CD4-positive, CD25-positive, alpha-beta regulatory T cell (primary cell): ENCODE results near the gene MFSD12. TPM values are rescaled to one million over a fixed set of nuclear protein-coding genes. Genes with fewer than 3 reads are reported as not detected.

Source experiments
- ATAC-seq, 2 donors: fragments of 150-1000 bp; cut with Tn5 transposase; one replicate each; pipeline ENCODE4 v1.10.0; 2021; ENCODE audit warnings: low read depth in 2 of 2, moderate number of reproducible peaks in 2 of 2, moderate library complexity in 1 of 2
- DNase-seq, 3 donors: peaks; one replicate each; pipeline versions ENCODE4 v3.0.0 to v3.0.0-alpha.2; 2012 to 2022; ENCODE audit warnings: mixed read lengths in 1 of 3
- H3K27ac ChIP-seq: one replicate; pipeline ENCODE4 v1.7.0; 2013; ENCODE audit warnings: mild to moderate bottlenecking, low read length; ENCODE audit not compliant: insufficient read depth, poor library complexity, severe bottlenecking
- H3K27me3 ChIP-seq: one replicate; pipeline ENCODE4 v1.7.0; 2013; ENCODE audit warnings: low read length; ENCODE audit not compliant: control insufficient read depth, insufficient read depth
- H3K36me3 ChIP-seq: one replicate; pipeline ENCODE4 v1.7.0; 2013; ENCODE audit warnings: mild to moderate bottlenecking, low read length, moderate library complexity; ENCODE audit not compliant: control insufficient read depth, insufficient read depth
- H3K4me1 ChIP-seq: 2 replicates; pipeline ENCODE4 v1.7.0; 2013; ENCODE audit warnings: mild to moderate bottlenecking, low read length; ENCODE audit not compliant: insufficient read depth, control insufficient read depth, poor library complexity, severe bottlenecking
- H3K4me3 ChIP-seq: one replicate; pipeline ENCODE4 v1.7.0; 2013; ENCODE audit warnings: low read depth, mild to moderate bottlenecking, low read length, moderate library complexity
- H3K9me3 ChIP-seq, 2 experiments: 1 replicate in 1 of 2; 2 replicates in 1 of 2; pipeline ENCODE4 v1.7.0; 2013; ENCODE audit warnings: low read length in 2 of 2, mild to moderate bottlenecking in 1 of 2, moderate library complexity in 1 of 2; ENCODE audit not compliant: control insufficient read depth in 2 of 2
- H3K27ac Mint-ChIP-seq, 3 donors: one replicate each; pipeline ENCODE4 v1.8.0; 2020 to 2022; ENCODE audit warnings: mild to moderate bottlenecking in 3 of 3, mixed read lengths in 3 of 3, moderate library complexity in 2 of 3
- H3K27me3 Mint-ChIP-seq: one replicate; pipeline ENCODE4 v1.8.0; 2022; ENCODE audit warnings: mild to moderate bottlenecking, mixed read lengths
- H3K36me3 Mint-ChIP-seq: one replicate; pipeline ENCODE4 v1.8.0; 2020; ENCODE audit warnings: mixed read lengths
- H3K4me1 Mint-ChIP-seq, 4 donors: one replicate each; pipeline ENCODE4 v1.8.0; 2020 to 2022; ENCODE audit warnings: mixed read lengths in 4 of 4, mild to moderate bottlenecking in 1 of 4
- H3K4me3 Mint-ChIP-seq, 4 donors: one replicate each; pipeline ENCODE4 v1.8.0; 2020 to 2022; ENCODE audit warnings: mild to moderate bottlenecking in 4 of 4, mixed read lengths in 4 of 4, moderate library complexity in 3 of 4
- H3K9me3 Mint-ChIP-seq, 7 donors: one replicate each; pipeline ENCODE4 v1.8.0; 2020 to 2022; ENCODE audit warnings: mixed read lengths in 7 of 7, mild to moderate bottlenecking in 3 of 7, moderate library complexity in 2 of 7
- polyA plus RNA-seq, 4 donors: library from polyadenylated mRNA; unstranded; fragments of 300-500 nt; fragmentation: Illumina TruSeq; gene quantifications; one replicate each; pipeline ENCODE4 v1.2.3, GENCODE V29; 2021
- total RNA-seq: library from RNA; stranded (reverse); gene quantifications from one replicate; pipeline ENCODE4 v1.2.3, GENCODE V29; 2022

MFSD12 gene
- total and polyA plus RNA-seq, 5 donors from 2014 or later = 28.5 to 63.8 (median 36.2) TPM

DNA sequence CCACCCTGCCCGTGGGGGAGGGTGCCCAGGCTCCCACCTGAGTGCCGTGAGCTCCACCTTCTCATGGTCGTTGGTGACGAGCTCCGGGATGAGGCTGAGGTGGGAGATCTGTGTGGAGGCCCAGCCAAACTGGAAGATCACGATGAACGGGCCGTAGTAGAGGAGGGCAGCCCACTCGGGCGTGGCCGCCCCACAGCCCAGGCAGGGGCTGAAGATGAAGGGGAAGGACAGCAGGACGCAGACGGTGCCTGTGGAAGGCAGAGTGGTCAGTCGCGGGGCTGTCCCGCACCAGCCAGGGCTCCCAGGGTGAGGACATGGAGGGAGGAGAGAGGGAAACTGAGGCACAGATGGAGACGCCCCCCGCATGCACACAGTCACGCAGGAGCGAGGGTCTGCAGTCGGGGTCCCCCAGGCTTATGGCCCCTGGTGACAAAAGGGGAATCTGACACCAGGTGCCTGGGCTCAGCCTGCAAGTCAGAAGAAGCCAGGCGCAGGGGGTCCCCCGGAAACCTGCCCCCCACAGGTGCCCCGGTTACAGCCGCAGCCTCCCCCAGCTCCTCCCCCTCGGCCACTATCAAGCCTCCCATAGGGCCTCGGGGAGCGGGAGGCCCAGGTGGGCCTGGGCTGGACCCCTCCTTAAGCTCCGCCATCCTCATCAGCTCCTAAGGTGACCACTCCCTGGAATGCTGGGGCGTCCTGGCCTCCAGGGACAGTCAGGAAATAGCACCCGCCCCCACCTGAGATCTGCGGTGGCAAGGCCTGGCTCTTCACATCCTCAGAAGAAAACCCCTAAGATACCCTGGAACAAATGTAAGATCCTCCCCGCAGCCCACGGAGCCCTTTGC, 6.2 kb downstream of the MFSD12 start:
- H3K4me1 ChIP-seq = peaks cover 40% of the 10 kb centered on the region
- Mint-ChIP-seq H3K9me3 (no peaks in the 10 kb centered on the region), H3K4me1 (peaks cover 0 to 39% (median 20%) of the 10 kb centered on the region in 4 donors), H3K36me3 (no peaks in the 10 kb centered on the region), H3K4me3 (peak overlapping the region; percentile 5 to 76 (median 16)), H3K27me3 (no peaks in the 10 kb centered on the region), H3K27ac (peak overlapping the region; percentile 44 to 80 (median 55))
- no peak overlapping the region for H3K27ac ChIP-seq
- H3K36me3 ChIP-seq = peaks cover 8% of the 10 kb centered on the region
- DNase-seq (no peak), ATAC-seq (no peak)
- no peaks in the 10 kb centered on the region for H3K27me3 ChIP-seq
- H3K9me3 ChIP-seq = no peaks in the 10 kb centered on the region
- no peak overlapping the region for H3K4me3 ChIP-seq

DNA sequence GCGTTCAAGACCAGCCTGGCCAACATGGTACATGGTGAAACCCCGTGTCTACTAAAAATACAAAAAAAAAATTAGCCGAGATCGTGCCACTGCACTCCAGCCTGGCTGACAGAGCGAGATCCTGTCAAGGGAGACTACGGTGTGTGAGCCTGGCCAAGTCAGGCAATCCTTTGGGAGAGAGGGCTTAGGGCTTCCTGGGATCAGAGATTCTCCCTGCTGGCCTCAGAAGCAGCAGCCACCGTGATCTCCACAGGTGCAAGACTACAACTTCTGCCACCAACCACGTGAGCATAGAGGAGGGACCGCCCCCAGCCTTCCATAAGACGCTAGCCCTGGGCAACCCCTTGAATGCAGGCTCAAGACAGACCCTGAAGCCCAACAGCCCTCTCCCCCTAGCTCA, 7.6 kb downstream of the MFSD12 start:
- Histone ChIP-seq H3K27me3 (no peaks in the 10 kb centered on the region), H3K4me3 (no peak overlapping the region), H3K36me3 (peaks cover 11% of the 10 kb centered on the region), H3K27ac (no peak overlapping the region), H3K9me3 (no peaks in the 10 kb centered on the region), H3K4me1 (peaks cover 27% of the 10 kb centered on the region)
- Mint-ChIP-seq H3K4me1 (peaks cover 0 to 35% (median 11%) of the 10 kb centered on the region in 4 donors), H3K4me3 (no peak overlapping the region), H3K9me3 (no peaks in the 10 kb centered on the region), H3K27ac (no peak overlapping the region), H3K27me3 (no peaks in the 10 kb centered on the region), H3K36me3 (peaks cover 4% of the 10 kb centered on the region)
- DNase-seq = no peak
- no peak for ATAC-seq

DNA sequence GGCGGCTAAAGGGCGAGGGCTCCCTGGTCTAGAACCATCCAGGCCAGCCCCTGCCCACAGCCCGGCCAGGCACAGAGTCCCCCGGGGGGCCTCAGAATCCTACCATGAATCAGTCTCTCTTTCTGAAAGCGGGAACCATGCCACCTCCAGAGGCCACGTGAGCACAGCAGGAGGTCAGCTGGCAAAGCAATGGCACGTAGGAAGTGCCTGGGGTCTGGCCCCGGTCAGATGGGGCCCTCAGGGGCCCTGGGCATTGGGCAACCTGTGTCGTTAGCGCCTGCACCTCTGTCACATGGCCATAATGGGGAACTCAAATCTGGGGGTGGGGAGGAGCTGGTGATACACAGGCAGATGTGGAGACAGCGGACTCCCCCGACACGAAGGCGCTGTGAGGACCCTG, 8.8 kb downstream of the MFSD12 start:
- H3K36me3 Mint-ChIP-seq = peaks cover 4% of the 10 kb centered on the region
- H3K4me1 ChIP-seq = peaks cover 16% of the 10 kb centered on the region
- H3K4me3 ChIP-seq = no peak overlapping the region
- no peak for DNase-seq
- peaks cover 0 to 26% (median 6%) of the 10 kb centered on the region in 4 donors for H3K4me1 Mint-ChIP-seq
- H3K27ac Mint-ChIP-seq = no peak overlapping the region
- no peaks in the 10 kb centered on the region for H3K27me3 ChIP-seq
- peak overlapping the region in 1 of 4 donors; percentile 13 for H3K4me3 Mint-ChIP-seq
- H3K9me3 Mint-ChIP-seq = no peaks in the 10 kb centered on the region
- no peaks in the 10 kb centered on the region for H3K9me3 ChIP-seq
- H3K27me3 Mint-ChIP-seq = no peaks in the 10 kb centered on the region
- no peak overlapping the region for H3K27ac ChIP-seq
- peak in 1 of 2 donors; percentile 4 for ATAC-seq
- H3K36me3 ChIP-seq = peaks cover 11% of the 10 kb centered on the region

DNA sequence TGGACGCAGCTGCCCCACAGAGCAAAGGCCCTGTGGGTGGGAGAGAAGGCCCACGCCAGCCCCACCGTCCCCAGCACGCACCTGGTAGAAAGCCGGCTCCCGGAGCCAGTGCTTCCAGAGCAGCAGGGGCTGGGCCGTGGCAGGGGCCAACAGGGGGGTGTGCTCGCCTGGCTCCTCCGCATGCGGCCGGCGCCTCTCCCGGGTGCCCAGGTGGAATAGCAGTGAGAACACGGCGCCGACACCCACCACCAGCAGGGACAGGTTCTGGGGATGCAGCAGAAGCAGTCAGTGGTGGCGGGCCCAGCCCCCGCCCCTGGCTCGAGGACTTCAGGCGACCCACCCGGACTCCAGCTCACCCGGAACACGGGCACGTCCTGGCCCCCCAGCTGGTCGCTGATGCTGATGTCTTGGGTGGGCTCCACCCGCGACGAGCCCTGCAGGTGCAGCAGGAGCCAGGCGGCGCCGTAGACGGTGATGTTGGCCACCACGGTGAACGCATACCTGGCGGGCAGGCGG, 9.6 kb downstream of the MFSD12 start:
- H3K27ac ChIP-seq = no peak overlapping the region
- no peaks in the 10 kb centered on the region for H3K27me3 Mint-ChIP-seq
- ATAC-seq (no peak), DNase-seq (no peak)
- peaks cover 9% of the 10 kb centered on the region for H3K4me1 ChIP-seq
- no peak overlapping the region for H3K4me3 Mint-ChIP-seq
- no peak overlapping the region for H3K27ac Mint-ChIP-seq
- no peaks in the 10 kb centered on the region for H3K27me3 ChIP-seq
- H3K4me3 ChIP-seq = no peak overlapping the region
- no peaks in the 10 kb centered on the region for H3K9me3 ChIP-seq
- no peaks in the 10 kb centered on the region for H3K9me3 Mint-ChIP-seq
- peaks cover 0 to 23% (median 6%) of the 10 kb centered on the region in 4 donors for H3K4me1 Mint-ChIP-seq
- H3K36me3 Mint-ChIP-seq = peaks cover 4% of the 10 kb centered on the region
- H3K36me3 ChIP-seq = peaks cover 11% of the 10 kb centered on the region

DNA sequence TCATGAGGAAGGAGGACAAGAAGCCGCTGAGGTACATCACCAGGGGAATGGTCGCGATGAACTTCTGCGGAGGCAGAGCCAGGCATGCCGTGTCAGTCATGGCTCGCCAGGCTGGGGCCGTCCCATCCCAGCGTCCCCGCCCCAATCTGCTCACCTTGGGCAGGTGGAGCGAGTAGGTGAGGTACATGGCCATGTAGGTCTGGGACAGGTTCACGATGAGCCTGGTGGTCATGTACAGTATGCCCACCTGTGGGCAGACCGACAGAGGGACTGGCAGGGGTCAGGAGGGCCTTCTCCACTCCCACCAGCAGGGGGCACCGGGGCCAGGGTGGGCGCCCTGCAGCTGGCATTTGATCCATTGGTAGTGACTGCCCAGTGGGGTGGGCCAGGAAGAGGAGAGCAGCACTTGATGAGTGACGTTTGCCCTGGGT, 10.1 kb downstream of the MFSD12 start:
- Mint-ChIP-seq H3K36me3 (peaks cover 4% of the 10 kb centered on the region), H3K4me1 (peaks cover 0 to 18% (median 6%) of the 10 kb centered on the region in 4 donors), H3K4me3 (no peak overlapping the region), H3K9me3 (no peaks in the 10 kb centered on the region), H3K27me3 (no peaks in the 10 kb centered on the region), H3K27ac (no peak overlapping the region)
- Histone ChIP-seq H3K4me3 (no peak overlapping the region), H3K4me1 (peaks cover 4% of the 10 kb centered on the region), H3K27me3 (no peaks in the 10 kb centered on the region), H3K9me3 (no peaks in the 10 kb centered on the region), H3K36me3 (peaks cover 11% of the 10 kb centered on the region), H3K27ac (no peak overlapping the region)
- DNase-seq (peak in 1 of 3 donors; percentile 39), ATAC-seq (no peak)

DNA sequence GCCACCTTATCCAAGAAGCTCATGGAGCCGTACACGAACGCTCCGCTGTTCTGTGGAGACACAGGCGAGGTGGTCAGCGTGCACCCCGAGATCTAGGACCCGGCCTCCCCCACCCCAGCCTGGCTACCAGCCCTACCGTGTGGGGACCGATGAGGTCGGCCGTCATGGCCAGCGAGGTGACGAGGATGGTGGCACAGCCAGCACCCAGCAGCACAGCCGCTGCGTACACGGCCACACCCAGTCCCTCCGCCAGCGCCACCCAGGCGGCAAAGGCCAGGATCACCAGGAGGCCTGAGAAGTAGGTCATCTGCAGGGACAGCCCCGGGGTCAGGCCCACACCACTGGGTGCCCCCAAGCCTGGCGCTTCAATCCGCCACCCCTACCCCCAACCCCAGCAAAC, 11.3 kb downstream of the MFSD12 start:
- Histone ChIP-seq H3K4me3 (no peak overlapping the region), H3K36me3 (peaks cover 11% of the 10 kb centered on the region), H3K27ac (no peak overlapping the region), H3K4me1 (peaks cover 3% of the 10 kb centered on the region), H3K9me3 (no peaks in the 10 kb centered on the region), H3K27me3 (no peaks in the 10 kb centered on the region)
- H3K4me1 Mint-ChIP-seq = peaks cover 0 to 12% (median 2%) of the 10 kb centered on the region in 4 donors
- no peak overlapping the region for H3K4me3 Mint-ChIP-seq
- no peak for DNase-seq
- ATAC-seq = no peak
- H3K27me3 Mint-ChIP-seq = no peaks in the 10 kb centered on the region
- no peaks in the 10 kb centered on the region for H3K9me3 Mint-ChIP-seq
- H3K27ac Mint-ChIP-seq = no peak overlapping the region
- peaks cover 4% of the 10 kb centered on the region for H3K36me3 Mint-ChIP-seq

DNA sequence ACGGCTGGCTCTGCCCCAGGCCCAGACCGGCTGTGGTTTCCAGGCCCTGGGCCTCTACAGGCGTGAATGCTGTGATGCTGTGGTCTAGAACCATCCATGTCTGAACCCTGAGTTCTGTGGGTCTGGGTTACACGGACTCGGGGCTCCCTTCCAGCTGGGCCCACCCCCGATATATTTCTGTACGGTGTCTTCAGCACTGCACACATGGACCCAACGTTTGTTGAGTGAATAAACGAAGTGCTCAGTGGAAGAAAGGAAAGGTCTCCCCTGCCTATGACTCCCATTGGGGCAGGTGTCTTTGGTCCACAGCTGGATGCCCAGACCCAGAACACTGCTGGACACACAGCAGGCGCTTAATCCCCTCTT, 11.7 kb downstream of the MFSD12 start:
- Mint-ChIP-seq H3K36me3 (peaks cover 4% of the 10 kb centered on the region), H3K4me3 (no peak overlapping the region), H3K9me3 (no peaks in the 10 kb centered on the region), H3K4me1 (peaks cover 0 to 9% (median 2%) of the 10 kb centered on the region in 4 donors), H3K27ac (peak overlapping the region in 2 of 3 donors; percentile 41 to 56), H3K27me3 (no peaks in the 10 kb centered on the region)
- no peak for ATAC-seq
- no peak overlapping the region for H3K4me3 ChIP-seq
- peaks cover 11% of the 10 kb centered on the region for H3K36me3 ChIP-seq
- no peaks in the 10 kb centered on the region for H3K4me1 ChIP-seq
- H3K27ac ChIP-seq = no peak overlapping the region
- no peaks in the 10 kb centered on the region for H3K27me3 ChIP-seq
- no peaks in the 10 kb centered on the region for H3K9me3 ChIP-seq
- DNase-seq = no peak
